ENCODE data around the gene DENND1C. TPM values are rescaled to one million over a fixed set of nuclear protein-coding genes. Genes with fewer than 3 reads are reported as not detected.
A peak's percentile ranks its signal among the peaks of the same experiment; 100 is the strongest.

Gene DENND1C
- total and polyA plus RNA-seq, 2 experiments from 2014 or later, result 3.1 to 6.1 TPM

- TF ChIP-seq, protein P1, sequence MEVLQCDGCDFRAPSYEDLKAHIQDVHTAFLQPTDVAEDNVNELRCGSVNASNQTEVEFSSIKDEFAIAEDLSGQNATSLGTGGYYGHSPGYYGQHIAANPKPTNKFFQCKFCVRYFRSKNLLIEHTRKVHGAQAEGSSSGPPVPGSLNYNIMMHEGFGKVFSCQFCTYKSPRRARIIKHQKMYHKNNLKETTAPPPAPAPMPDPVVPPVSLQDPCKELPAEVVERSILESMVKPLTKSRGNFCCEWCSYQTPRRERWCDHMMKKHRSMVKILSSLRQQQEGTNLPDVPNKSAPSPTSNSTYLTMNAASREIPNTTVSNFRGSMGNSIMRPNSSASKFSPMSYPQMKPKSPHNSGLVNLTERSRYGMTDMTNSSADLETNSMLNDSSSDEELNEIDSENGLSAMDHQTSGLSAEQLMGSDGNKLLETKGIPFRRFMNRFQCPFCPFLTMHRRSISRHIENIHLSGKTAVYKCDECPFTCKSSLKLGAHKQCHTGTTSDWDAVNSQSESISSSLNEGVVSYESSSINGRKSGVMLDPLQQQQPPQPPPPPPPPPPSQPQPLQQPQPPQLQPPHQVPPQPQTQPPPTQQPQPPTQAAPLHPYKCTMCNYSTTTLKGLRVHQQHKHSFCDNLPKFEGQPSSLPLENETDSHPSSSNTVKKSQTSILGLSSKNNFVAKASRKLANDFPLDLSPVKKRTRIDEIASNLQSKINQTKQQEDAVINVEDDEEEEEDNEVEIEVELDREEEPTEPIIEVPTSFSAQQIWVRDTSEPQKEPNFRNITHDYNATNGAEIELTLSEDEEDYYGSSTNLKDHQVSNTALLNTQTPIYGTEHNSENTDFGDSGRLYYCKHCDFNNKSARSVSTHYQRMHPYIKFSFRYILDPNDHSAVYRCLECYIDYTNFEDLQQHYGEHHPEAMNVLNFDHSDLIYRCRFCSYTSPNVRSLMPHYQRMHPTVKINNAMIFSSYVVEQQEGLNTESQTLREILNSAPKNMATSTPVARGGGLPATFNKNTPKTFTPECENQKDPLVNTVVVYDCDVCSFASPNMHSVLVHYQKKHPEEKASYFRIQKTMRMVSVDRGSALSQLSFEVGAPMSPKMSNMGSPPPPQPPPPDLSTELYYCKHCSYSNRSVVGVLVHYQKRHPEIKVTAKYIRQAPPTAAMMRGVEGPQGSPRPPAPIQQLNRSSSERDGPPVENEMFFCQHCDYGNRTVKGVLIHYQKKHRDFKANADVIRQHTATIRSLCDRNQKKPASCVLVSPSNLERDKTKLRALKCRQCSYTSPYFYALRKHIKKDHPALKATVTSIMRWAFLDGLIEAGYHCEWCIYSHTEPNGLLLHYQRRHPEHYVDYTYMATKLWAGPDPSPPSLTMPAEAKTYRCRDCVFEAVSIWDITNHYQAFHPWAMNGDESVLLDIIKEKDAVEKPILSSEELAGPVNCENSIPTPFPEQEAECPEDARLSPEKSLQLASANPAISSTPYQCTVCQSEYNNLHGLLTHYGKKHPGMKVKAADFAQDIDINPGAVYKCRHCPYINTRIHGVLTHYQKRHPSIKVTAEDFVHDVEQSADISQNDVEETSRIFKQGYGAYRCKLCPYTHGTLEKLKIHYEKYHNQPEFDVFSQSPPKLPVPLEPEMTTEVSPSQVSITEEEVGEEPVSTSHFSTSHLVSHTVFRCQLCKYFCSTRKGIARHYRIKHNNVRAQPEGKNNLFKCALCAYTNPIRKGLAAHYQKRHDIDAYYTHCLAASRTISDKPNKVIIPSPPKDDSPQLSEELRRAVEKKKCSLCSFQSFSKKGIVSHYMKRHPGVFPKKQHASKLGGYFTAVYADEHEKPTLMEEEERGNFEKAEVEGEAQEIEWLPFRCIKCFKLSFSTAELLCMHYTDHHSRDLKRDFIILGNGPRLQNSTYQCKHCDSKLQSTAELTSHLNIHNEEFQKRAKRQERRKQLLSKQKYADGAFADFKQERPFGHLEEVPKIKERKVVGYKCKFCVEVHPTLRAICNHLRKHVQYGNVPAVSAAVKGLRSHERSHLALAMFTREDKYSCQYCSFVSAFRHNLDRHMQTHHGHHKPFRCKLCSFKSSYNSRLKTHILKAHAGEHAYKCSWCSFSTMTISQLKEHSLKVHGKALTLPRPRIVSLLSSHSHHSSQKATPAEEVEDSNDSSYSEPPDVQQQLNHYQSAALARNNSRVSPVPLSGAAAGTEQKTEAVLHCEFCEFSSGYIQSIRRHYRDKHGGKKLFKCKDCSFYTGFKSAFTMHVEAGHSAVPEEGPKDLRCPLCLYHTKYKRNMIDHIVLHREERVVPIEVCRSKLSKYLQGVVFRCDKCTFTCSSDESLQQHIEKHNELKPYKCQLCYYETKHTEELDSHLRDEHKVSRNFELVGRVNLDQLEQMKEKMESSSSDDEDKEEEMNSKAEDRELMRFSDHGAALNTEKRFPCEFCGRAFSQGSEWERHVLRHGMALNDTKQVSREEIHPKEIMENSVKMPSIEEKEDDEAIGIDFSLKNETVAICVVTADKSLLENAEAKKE (CRISPR knock-in tag; IDR thresholded peaks at IDR 0.05), result no peak
- TF ChIP-seq ETS1 (IDR thresholded peaks at IDR 0.05), result no peak
Measured at GRCh38 chr19:6499052-6499790, 17.6 kb upstream of the DENND1C start (continued).

DNA sequence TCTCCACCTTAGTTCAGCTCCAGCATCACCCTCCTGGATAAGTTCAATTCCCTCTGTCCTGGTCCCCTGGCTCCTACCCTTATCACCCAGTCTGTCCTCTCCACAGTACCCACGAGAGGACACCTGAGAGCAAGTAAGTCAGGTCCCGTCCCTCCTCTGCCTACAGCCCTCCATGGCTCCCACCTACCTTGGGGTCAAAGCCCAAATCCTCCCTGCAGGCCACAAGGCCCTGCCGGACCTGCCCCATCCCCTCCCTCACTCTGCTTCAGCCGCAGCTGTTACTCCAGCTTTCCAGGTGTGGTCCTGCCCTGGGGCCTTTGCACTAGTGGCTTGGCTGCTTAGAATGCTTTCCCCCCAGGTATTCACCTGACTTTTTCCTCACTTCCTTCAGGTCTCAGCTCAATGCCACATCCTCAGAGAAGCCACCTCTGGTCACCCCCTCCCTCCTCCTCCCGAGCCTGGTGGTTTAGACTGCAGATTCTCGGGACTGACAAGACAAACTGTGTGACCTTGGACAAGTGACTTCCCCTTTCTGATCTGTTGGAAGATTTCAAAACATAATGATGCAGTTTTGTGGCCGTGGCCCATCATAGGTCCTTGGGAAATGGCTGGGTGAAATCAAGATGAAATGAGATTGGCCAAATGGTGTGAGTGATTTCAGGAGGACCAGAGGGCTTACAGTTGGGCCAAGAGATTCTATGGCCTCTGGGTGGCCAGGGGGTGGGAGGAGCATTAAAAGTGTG lies 16.9 kb upstream of the DENND1C start:
- TF ChIP-seq STAT1 (IDR thresholded peaks at IDR 0.05; ENCODE audit: unreplicated experiment), result no peak
- no peak for TF ChIP-seq JUNB (IDR thresholded peaks at IDR 0.05; ENCODE audit: unreplicated experiment)
- TF ChIP-seq NANOG (IDR thresholded peaks at IDR 0.05; ENCODE audit: borderline replicate concordance), result no peak
- TF ChIP-seq CREB1 (CRISPR knock-in tag; IDR thresholded peaks at IDR 0.05; ENCODE audit: low read depth), result no peak
- TF ChIP-seq EZH2phosphoT487 (IDR thresholded peaks at IDR 0.05; ENCODE audit: unreplicated experiment), result no peak
- Histone ChIP-seq H3K4me1 (ENCODE audit: insufficient read depth) (peaks cover 6% of the 10 kb centered on the region; the same call in 1 of the 2 replicates), H3K79me2 (replicated peaks; ENCODE audit: insufficient read depth) (no peaks in the 10 kb centered on the region), H3K4me3 (no peak overlapping the region), H3K27ac (ENCODE audit: low read depth) (no peak overlapping the region), H3F3A (replicated peaks; ENCODE audit: low read depth) (no peaks in the 10 kb centered on the region), H4K20me1 (replicated peaks; ENCODE audit: insufficient read depth) (no peaks in the 10 kb centered on the region), H3K4me2 (no peak overlapping the region), H3K9me2 (ENCODE audit: insufficient read depth) (no peaks in the 10 kb centered on the region), H2AFZ (no peak overlapping the region), H3K36me3 (ENCODE audit: insufficient read depth) (no peaks in the 10 kb centered on the region), H3K27me3 (ENCODE audit: insufficient read depth) (peaks cover 10% of the 10 kb centered on the region; the same call in 1 of the 2 replicates)
- Mint-ChIP-seq H3K27ac (peak overlapping the region; percentile 61; the same call in 1 of the 2 replicates), H3K9me3 (no peaks in the 10 kb centered on the region; the same call in 1 of the 3 replicates), H3K4me1 (peaks cover 10% of the 10 kb centered on the region), H3K4me3 (no peak overlapping the region), H3K36me3 (ENCODE audit: low read depth) (no peaks in the 10 kb centered on the region; the same call in 1 of the 3 replicates), H3K27me3 (ENCODE audit: insufficient read depth, low read depth, poor library complexity) (peaks cover 17% of the 10 kb centered on the region)
- DNase-seq (ENCODE audit: low spot score), result no peak
- ATAC-seq, result no peak
